Activated T-helper 2 cell treated with anti-CD3 and anti-CD28 coated beads, Interferon-gamma antibody, Interleukin-2, Interleukin-4, amounts not matched to agents 10 μg/mL and 5 μg/mL and 100 μg/mL, durations not matched to agents 14 hours and 24 hours and 36 hours (primary cell): ENCODE data around the gene SP2. TPM values are rescaled to one million over a fixed set of nuclear protein-coding genes. Genes with fewer than 3 reads are reported as not detected.

Experiments
- DNase-seq: peaks from one replicate; pipeline ENCODE4 v3.0.0; 2021; ENCODE audit warnings: low spot score
- H3K27ac Mint-ChIP-seq: one replicate; pipeline ENCODE4 v1.8.0; 2021; ENCODE audit warnings: mixed read lengths
- H3K27me3 Mint-ChIP-seq: one replicate; pipeline ENCODE4 v1.8.0; 2021; ENCODE audit warnings: low read depth, mixed read lengths
- H3K36me3 Mint-ChIP-seq: one replicate; pipeline ENCODE4 v1.8.0; 2021; ENCODE audit warnings: low read depth, mixed read lengths
- H3K4me1 Mint-ChIP-seq: one replicate; pipeline ENCODE4 v1.8.0; 2021; ENCODE audit warnings: low read depth, mixed read lengths
- H3K4me3 Mint-ChIP-seq: one replicate; pipeline ENCODE4 v1.8.0; 2021; ENCODE audit warnings: low read depth, mild to moderate bottlenecking, moderate library complexity, mixed read lengths
- H3K9me3 Mint-ChIP-seq: one replicate; pipeline ENCODE4 v1.8.0; 2021; ENCODE audit warnings: mixed read lengths
- intact Hi-C: fragments of 100-400 bp; cut with micrococcal nuclease; formaldehyde crosslinking; loops from one replicate; pipeline ENCODE4 v1.15.1; 2023
- total RNA-seq: library from RNA; stranded (reverse); gene quantifications from 2 replicates; pipeline ENCODE4 v1.2.3, GENCODE V29; 2022

Gene SP2
- total RNA-seq, 1 donor from 2014 or later = 16.5 TPM

- Mint-ChIP-seq H3K36me3 (no peaks in the 10 kb centered on the region), H3K27ac (no peak overlapping the region), H3K27me3 (peaks cover 63% of the 10 kb centered on the region), H3K4me1 (no peaks in the 10 kb centered on the region), H3K9me3 (no peaks in the 10 kb centered on the region), H3K4me3 (no peak overlapping the region)
- DNase-seq = no peak
- intact Hi-C loops = no loop called here
Measured at GRCh38 chr17:47873200-47874090, 22.6 kb upstream of the SP2 start.

- Mint-ChIP-seq H3K27ac (no peak overlapping the region), H3K4me1 (peaks cover 4% of the 10 kb centered on the region), H3K36me3 (no peaks in the 10 kb centered on the region), H3K9me3 (no peaks in the 10 kb centered on the region), H3K4me3 (no peak overlapping the region), H3K27me3 (peaks cover 59% of the 10 kb centered on the region)
- no peak for DNase-seq
- intact Hi-C loops = no loop called here
Measured at GRCh38 chr17:47875011-47875985, 20.7 kb upstream of the SP2 start.

DNA sequence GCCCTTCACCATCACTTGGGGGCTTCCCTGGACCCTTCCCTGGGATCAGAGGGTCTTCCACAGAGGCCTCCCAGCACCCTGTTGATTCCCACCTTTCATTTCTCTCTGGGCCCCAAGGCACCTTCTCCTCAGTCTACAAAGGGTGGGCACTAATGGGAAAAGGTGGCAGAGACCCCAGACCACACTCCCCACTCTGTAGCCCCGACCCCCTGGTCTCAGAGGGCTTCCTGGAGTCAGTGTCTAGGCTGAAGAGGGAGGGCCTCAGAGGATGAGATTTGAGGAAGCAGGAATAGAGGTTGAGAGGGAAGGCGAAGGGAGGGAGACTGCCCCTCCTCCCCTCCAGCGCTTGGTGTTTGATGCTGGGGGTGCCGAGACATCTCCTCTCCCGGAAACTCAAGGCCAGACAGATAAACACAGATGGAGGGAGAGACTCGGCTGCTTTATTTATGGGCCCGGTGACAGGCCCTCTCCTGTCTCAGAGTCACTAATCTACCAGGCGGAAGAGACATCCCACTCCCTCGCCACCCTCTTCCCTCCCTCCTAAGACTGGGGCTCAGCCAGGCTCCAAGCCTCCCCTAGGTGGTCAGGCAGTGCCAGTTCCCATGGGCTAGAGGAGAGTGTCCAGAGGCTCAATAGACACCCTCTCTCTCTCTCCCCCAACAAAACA is 18.5 kb upstream of the SP2 start:
- intact Hi-C loops = no loop called here
- peaks cover 42% of the 10 kb centered on the region for H3K27me3 Mint-ChIP-seq
- H3K4me1 Mint-ChIP-seq = peaks cover 4% of the 10 kb centered on the region
- H3K9me3 Mint-ChIP-seq = no peaks in the 10 kb centered on the region
- no peak overlapping the region for H3K27ac Mint-ChIP-seq
- H3K36me3 Mint-ChIP-seq = no peaks in the 10 kb centered on the region
- DNase-seq = no peak
- no peak overlapping the region for H3K4me3 Mint-ChIP-seq

- H3K4me3 Mint-ChIP-seq = no peak overlapping the region
- no peak overlapping the region for H3K27ac Mint-ChIP-seq
- intact Hi-C loops = no loop called here
- H3K36me3 Mint-ChIP-seq = no peaks in the 10 kb centered on the region
- H3K4me1 Mint-ChIP-seq = peaks cover 4% of the 10 kb centered on the region
- no peaks in the 10 kb centered on the region for H3K9me3 Mint-ChIP-seq
- H3K27me3 Mint-ChIP-seq = peaks cover 37% of the 10 kb centered on the region
- DNase-seq = no peak
Measured at GRCh38 chr17:47878203-47879027, 17.6 kb upstream of the SP2 start.

GRCh38 chr17:47879028-47879585 is 16.9 kb upstream of the SP2 start:
- no peak for DNase-seq
- intact Hi-C loops = no loop called here
- Mint-ChIP-seq H3K9me3 (no peaks in the 10 kb centered on the region), H3K27ac (no peak overlapping the region), H3K36me3 (no peaks in the 10 kb centered on the region), H3K4me3 (no peak overlapping the region), H3K27me3 (peaks cover 30% of the 10 kb centered on the region), H3K4me1 (peaks cover 4% of the 10 kb centered on the region)

DNA sequence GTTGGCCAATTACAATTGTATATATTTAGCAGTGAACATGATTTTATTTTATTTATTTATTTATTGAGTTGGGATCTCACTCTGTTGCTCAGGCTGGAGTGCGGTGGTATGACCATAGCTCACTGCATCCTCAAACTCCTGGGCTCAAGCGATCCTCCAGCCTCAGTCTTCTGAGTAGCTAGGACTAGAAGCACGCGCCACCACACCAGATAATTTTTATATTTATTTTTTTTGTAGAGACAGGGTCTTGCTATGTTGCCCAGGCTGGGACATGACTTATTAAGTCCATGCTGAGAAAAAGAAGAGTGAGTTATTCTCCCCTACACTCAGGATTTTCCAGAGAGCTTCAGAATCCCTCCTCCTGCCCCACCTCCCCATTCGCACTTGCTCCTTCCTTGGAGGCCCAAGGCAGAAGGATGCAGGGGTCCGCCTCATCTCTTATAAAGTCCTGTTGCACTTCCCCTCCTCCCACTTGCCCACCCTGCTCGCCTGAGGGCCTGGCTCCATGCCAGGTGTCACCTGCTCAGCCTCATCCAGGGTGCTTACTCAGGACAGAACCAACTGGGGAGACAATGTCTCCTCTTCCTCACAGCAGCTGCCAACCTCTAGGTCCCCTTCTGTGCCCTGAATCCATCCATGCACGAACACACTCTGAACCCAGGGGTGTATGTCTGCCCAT is 16.1 kb upstream of the SP2 start:
- Mint-ChIP-seq H3K4me1 (peaks cover 4% of the 10 kb centered on the region), H3K9me3 (no peaks in the 10 kb centered on the region), H3K36me3 (no peaks in the 10 kb centered on the region), H3K27ac (no peak overlapping the region), H3K27me3 (peaks cover 25% of the 10 kb centered on the region), H3K4me3 (no peak overlapping the region)
- intact Hi-C loops = no loop called here
- no peak for DNase-seq

DNA sequence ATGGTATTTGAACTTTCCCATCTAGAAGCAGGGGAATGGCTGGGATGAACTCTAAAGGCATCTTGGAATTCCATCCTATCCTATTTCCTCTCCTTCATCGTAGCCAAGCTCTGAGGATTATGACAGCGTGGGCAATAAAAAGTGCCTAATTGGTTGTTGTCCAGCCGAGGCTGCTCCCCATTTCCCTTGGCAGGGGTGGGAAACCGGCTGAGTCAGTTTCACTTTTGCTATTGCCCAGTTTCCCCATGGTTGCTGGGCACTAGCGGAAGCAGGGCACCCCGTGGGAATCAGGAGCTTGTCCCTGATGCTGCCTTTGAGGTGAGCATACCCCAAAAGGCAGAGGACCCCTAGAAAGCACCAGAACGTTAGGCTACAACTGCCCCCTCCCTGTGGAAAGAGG is 13.8 kb upstream of the SP2 start:
- peaks cover 4% of the 10 kb centered on the region for H3K4me1 Mint-ChIP-seq
- H3K27ac Mint-ChIP-seq = no peak overlapping the region
- H3K4me3 Mint-ChIP-seq = no peak overlapping the region
- intact Hi-C loops = no loop called here
- no peak for DNase-seq
- no peaks in the 10 kb centered on the region for H3K36me3 Mint-ChIP-seq
- peaks cover 15% of the 10 kb centered on the region for H3K27me3 Mint-ChIP-seq
- H3K9me3 Mint-ChIP-seq = no peaks in the 10 kb centered on the region

- Mint-ChIP-seq H3K4me1 (peaks cover 4% of the 10 kb centered on the region), H3K4me3 (no peak overlapping the region), H3K36me3 (no peaks in the 10 kb centered on the region), H3K27ac (no peak overlapping the region), H3K27me3 (peaks cover 11% of the 10 kb centered on the region), H3K9me3 (no peaks in the 10 kb centered on the region)
- intact Hi-C loops = no loop called here
- no peak for DNase-seq
Measured at GRCh38 chr17:47882695-47883588, 13.1 kb upstream of the SP2 start.

GRCh38 chr17:47883589-47884426 is 12.2 kb upstream of the SP2 start:
- Mint-ChIP-seq H3K36me3 (no peaks in the 10 kb centered on the region), H3K9me3 (no peaks in the 10 kb centered on the region), H3K4me1 (peaks cover 4% of the 10 kb centered on the region), H3K4me3 (no peak overlapping the region), H3K27me3 (peaks cover 7% of the 10 kb centered on the region), H3K27ac (no peak overlapping the region)
- intact Hi-C loops = no loop called here
- no peak for DNase-seq

- Mint-ChIP-seq H3K4me3 (no peak overlapping the region), H3K27ac (no peak overlapping the region), H3K36me3 (no peaks in the 10 kb centered on the region), H3K4me1 (no peaks in the 10 kb centered on the region), H3K9me3 (no peaks in the 10 kb centered on the region), H3K27me3 (peaks cover 3% of the 10 kb centered on the region)
- DNase-seq = no peak
- intact Hi-C loops = no loop called here
Measured at GRCh38 chr17:47884427-47884740, 11.7 kb upstream of the SP2 start.
